ENCODE data around the gene LDLRAD4.

Gene LDLRAD4

DNA sequence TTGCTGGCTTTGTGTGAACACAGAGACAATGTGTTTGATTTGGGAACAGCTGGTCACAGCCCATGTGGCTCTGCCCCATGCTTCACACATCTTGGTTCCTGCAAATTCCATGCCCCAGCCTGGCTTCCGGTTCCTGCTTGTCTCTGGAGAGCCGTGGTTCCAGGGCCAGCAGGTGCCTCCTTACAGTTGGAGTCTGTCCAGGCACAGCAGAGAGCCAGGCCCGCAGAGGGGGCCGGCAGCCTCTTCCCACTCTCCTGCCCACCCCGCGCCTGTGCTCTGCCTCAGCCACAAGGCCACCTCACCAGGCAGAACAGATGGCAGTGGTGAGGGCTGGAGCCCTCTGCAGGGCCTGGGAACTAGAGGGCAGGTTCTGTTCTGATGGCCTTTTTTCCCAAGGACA is 81.5 kb downstream of the LDLRAD4 start:
- TF ChIP-seq GABPA (IDR thresholded peaks at IDR 0.05; ENCODE audit: low read depth) (no peak), CTCF (IDR thresholded peaks at IDR 0.05; ENCODE audit: insufficient read depth, low read length) (no peak), SPI1 (IDR thresholded peaks at IDR 0.05; ENCODE audit: borderline replicate concordance, low read depth) (no peak), REST (IDR thresholded peaks at IDR 0.05; ENCODE audit: insufficient replicate concordance, low read depth) (no peak), POLR2AphosphoS5 (IDR thresholded peaks at IDR 0.05; ENCODE audit: low read depth) (no peak)
- Histone ChIP-seq H3K4me3 (replicated peaks; ENCODE audit: insufficient read depth, low read length) (no peak overlapping the region), H3K27me3 (ENCODE audit: insufficient read depth, poor library complexity, severe bottlenecking) (peaks cover 2% of the 10 kb centered on the region), H3K27ac (replicated peaks) (no peak overlapping the region)
- no peak for DNase-seq (ENCODE audit: low read depth in 1 of 2, low spot score in 1 of 2)

DNA sequence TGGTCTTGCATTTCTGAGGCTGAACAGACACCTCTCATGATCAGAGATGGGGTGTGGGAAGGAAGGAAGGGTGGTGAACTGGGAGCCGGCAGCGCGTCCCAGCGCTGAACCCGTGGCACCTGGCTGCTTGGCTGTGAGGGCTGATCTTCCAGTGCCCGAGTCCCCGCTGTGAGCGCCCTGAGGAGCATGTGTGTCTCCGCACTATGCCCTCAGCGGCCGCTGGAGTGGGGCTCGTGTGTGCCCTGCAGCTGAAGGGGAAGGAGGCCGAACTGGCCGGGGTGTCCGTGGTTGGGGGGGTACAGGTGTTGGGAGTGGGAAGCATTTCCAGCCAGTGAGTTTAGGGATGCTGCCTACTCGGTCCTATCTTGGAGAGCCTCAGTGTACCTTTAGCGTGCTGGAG is 82.2 kb downstream of the LDLRAD4 start:
- TF ChIP-seq SPI1 (IDR thresholded peaks at IDR 0.05; ENCODE audit: borderline replicate concordance, low read depth) (no peak), CTCF (IDR thresholded peaks at IDR 0.05; ENCODE audit: insufficient read depth, low read length) (no peak), GABPA (IDR thresholded peaks at IDR 0.05; ENCODE audit: low read depth) (no peak), REST (IDR thresholded peaks at IDR 0.05; ENCODE audit: insufficient replicate concordance, low read depth) (no peak)
- DNase-seq (ENCODE audit: low read depth in 1 of 2, low spot score in 1 of 2) = no peak
- Histone ChIP-seq H3K27ac (replicated peaks) (no peak overlapping the region), H3K4me3 (replicated peaks; ENCODE audit: insufficient read depth, low read length) (no peak overlapping the region), H3K27me3 (ENCODE audit: insufficient read depth, poor library complexity, severe bottlenecking) (peaks cover 2% of the 10 kb centered on the region)

- no peak overlapping the region for H3K27ac ChIP-seq (replicated peaks)
- TF ChIP-seq POLR2AphosphoS5 (IDR thresholded peaks at IDR 0.05; ENCODE audit: low read depth) (no peak), REST (IDR thresholded peaks at IDR 0.05; ENCODE audit: insufficient replicate concordance, low read depth) (no peak)
- no peak for DNase-seq (ENCODE audit: low read depth in 1 of 2, low spot score in 1 of 2)
- no peak overlapping the region for H3K4me3 ChIP-seq (replicated peaks; ENCODE audit: insufficient read depth, low read length)
- H3K27me3 ChIP-seq (ENCODE audit: insufficient read depth, poor library complexity, severe bottlenecking) = peaks cover 2% of the 10 kb centered on the region
These were observed 83.5 kb downstream of the LDLRAD4 start for GRCh38 chr18:13302040-13302439.

Data from HL-60 (cell line).